Neural crest cell (in vitro differentiated cells): ENCODE data around the gene UBXN10. TPM values are rescaled to one million over a fixed set of nuclear protein-coding genes. Genes with fewer than 3 reads are reported as not detected.

ENCODE experiments used
- DNase-seq: peaks from one replicate; pipeline ENCODE4 v3.0.0; 2021; ENCODE audit warnings: low read depth, mixed read lengths, low spot score
- H3K27ac Mint-ChIP-seq: one replicate; pipeline ENCODE4 v1.8.0; 2021; ENCODE audit warnings: mild to moderate bottlenecking, mixed read lengths; ENCODE audit not compliant: unreplicated experiment
- H3K27me3 Mint-ChIP-seq: 2 replicates; pipeline ENCODE4 v1.8.0; 2021; ENCODE audit warnings: low read depth, mild to moderate bottlenecking, mixed read lengths
- H3K36me3 Mint-ChIP-seq: 2 replicates; pipeline ENCODE4 v1.8.0; 2021; ENCODE audit warnings: low read depth, mild to moderate bottlenecking, mixed read lengths
- H3K4me1 Mint-ChIP-seq: 2 replicates; pipeline ENCODE4 v1.8.0; 2021; ENCODE audit warnings: mixed read lengths
- H3K4me3 Mint-ChIP-seq: one replicate; pipeline ENCODE4 v1.8.0; 2021; ENCODE audit warnings: mild to moderate bottlenecking, mixed read lengths
- H3K9me3 Mint-ChIP-seq: 2 replicates; pipeline ENCODE4 v1.8.0; 2021; ENCODE audit warnings: mixed read lengths
- CTCF ChIP-seq: fragments of 200-600 bp; sonication (generic); conservative IDR thresholded peaks from 2 replicates; pipeline ENCODE4 v1.5.0; 2021; ENCODE audit warnings: antibody characterized with exemption, mild to moderate bottlenecking
- total RNA-seq: library from RNA; stranded (reverse); gene quantifications from 2 replicates; pipeline ENCODE4 v1.2.1, GENCODE V29; 2021

Gene UBXN10
- total RNA-seq, 1 donor from 2014 or later: 1.4 TPM

- Mint-ChIP-seq H3K27me3 (no peaks in the 10 kb centered on the region), H3K36me3 (no peaks in the 10 kb centered on the region), H3K27ac (no peak overlapping the region), H3K4me1 (no peaks in the 10 kb centered on the region), H3K9me3 (no peaks in the 10 kb centered on the region), H3K4me3 (no peak overlapping the region)
- no peak for DNase-seq
- no peak for TF ChIP-seq CTCF
Measured at GRCh38 chr1:20143318-20143717, 42.6 kb upstream of the UBXN10 start.

- DNase-seq: no peak
- H3K4me3 Mint-ChIP-seq: no peak overlapping the region
- no peak for TF ChIP-seq CTCF
- H3K9me3 Mint-ChIP-seq: no peaks in the 10 kb centered on the region
- H3K4me1 Mint-ChIP-seq: no peaks in the 10 kb centered on the region
- no peaks in the 10 kb centered on the region for H3K36me3 Mint-ChIP-seq
- no peaks in the 10 kb centered on the region for H3K27me3 Mint-ChIP-seq
- H3K27ac Mint-ChIP-seq: no peak overlapping the region
Measured at GRCh38 chr1:20143734-20144565, 41.9 kb upstream of the UBXN10 start.

DNA sequence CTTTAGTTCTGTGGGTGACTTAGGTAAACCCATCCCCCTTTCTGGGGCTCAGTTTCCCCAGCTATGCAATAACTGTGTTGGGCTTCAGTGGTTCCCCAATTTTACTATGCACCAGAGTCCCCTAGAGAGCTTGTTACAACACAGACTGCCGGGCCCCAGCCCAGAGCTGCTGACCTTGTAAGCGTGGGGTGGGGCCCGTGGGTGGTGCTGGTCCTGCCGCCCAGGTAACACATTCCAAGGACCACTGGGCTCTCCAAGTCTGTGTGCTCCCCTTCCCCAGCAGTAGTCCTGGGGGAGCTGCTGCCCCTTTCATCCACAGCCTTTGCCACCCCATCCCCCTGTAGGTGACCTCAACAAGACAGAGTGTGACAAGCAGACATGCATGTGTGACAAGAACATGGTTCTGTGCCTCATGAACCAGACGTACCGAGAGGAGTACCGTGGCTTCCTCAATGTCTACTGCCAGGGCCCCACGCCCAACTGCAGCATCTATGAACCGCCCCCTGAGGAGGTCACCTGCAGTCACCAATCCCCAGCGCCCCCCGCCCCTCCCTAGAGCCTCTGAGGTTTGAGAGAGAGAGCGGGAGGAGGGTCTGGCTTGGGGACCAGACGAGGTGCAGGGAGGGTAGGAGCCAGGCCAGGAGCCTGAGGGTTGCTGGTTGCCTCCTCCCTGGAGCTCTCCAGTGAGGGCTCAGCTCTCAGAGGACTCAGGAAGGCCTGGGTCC, 37.9 kb upstream of the UBXN10 start:
- DNase-seq: no peak
- TF ChIP-seq CTCF: no peak
- no peaks in the 10 kb centered on the region for H3K27me3 Mint-ChIP-seq
- H3K4me1 Mint-ChIP-seq: peaks cover 8% of the 10 kb centered on the region
- H3K9me3 Mint-ChIP-seq: no peaks in the 10 kb centered on the region
- no peak overlapping the region for H3K4me3 Mint-ChIP-seq
- no peaks in the 10 kb centered on the region for H3K36me3 Mint-ChIP-seq
- no peak overlapping the region for H3K27ac Mint-ChIP-seq

DNA sequence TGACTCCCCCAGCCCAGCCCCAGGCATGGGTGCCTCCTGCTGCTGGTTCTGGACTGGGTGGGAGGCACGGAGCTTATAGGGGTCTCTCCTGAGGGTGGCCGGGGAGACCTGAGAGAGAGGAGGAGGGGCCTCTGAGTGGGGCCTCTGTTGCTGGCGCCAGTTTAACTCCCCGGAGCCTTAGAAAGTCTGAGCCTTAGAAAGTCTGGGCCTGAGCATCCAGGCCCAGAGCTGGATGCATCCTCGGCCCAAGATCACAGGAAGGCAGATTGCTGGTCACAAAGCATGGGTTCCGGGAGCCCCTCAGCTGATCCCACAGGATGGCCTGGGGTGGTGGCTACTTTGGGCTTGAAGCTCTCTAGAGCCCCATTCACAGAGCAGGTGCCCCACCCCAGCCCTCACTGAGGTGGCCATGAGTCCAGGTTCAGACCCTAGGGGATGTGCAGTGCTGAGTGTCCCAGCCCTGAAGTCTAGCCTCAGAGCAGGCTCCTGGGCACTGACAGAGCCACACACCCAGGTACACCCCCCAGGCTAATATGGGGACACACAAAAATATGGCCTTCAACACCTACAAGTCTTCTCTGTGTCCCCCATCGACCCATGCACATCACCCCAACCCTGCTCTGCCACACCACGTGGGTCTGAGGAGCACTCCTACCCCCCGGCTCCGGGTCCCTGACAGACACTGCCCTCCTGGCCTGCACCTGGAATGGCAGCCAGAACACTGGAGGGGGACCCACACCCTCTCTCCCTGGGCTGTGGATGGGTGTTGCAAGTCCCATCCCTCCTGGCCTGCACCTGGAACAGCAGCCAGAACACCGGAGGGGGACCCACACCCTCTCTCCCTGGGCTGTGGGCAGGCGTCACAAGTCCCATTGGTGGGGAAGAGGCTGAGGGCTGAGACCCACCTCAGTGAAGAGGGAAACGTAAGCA, 37.1 kb upstream of the UBXN10 start:
- Mint-ChIP-seq H3K36me3 (no peaks in the 10 kb centered on the region), H3K27ac (peak overlapping the region; percentile 87), H3K9me3 (no peaks in the 10 kb centered on the region), H3K4me1 (peaks cover 11% of the 10 kb centered on the region), H3K4me3 (no peak overlapping the region), H3K27me3 (no peaks in the 10 kb centered on the region)
- no peak for DNase-seq
- no peak for TF ChIP-seq CTCF

DNA sequence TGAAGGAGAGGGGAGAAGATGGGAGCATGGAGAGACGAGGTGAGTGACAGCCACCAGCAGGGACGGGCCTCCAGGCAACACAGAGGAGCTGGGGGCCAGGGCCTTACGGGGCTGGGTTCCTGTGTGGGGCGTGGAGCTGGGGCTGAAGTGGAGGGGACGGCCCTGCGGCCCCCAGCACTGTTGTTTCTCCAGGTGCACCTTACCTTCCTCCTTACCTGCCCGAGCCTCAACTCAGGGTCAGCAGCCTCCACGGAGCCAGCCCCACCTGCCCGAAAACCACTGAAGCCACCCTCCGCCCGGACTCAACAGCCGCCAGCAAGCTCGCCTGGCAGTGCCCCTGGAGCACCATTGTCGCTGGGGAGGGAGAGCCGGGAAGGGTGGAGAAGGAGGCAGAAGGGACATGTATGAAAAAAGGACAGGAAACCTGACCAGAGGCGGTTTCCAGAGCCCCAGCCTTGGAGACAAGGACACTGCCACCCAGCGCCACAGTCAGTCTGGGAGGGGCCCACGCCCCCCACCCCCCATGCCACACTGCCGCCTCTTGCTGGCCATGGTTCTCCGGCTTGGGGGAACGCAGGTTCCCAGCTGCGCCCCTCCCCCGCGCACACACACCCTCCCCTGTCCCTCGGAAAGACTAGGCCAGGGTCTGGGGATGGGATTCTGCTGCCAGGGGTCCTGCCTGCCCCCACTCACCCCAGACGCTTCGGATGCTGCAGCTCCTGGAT, 36.1 kb upstream of the UBXN10 start:
- Mint-ChIP-seq H3K4me1 (peaks cover 11% of the 10 kb centered on the region), H3K36me3 (no peaks in the 10 kb centered on the region), H3K9me3 (no peaks in the 10 kb centered on the region), H3K4me3 (no peak overlapping the region), H3K27me3 (no peaks in the 10 kb centered on the region), H3K27ac (no peak overlapping the region)
- TF ChIP-seq CTCF: no peak
- DNase-seq: no peak
